ENCODE results near the gene RCAN2. TPM values are rescaled to one million over a fixed set of nuclear protein-coding genes. Genes with fewer than 3 reads are reported as not detected.

RCAN2 gene
- total and polyA plus RNA-seq, 10 donors: 2.4 to 15.7 (median 7.2) TPM

- TF ChIP-seq, protein P1, sequence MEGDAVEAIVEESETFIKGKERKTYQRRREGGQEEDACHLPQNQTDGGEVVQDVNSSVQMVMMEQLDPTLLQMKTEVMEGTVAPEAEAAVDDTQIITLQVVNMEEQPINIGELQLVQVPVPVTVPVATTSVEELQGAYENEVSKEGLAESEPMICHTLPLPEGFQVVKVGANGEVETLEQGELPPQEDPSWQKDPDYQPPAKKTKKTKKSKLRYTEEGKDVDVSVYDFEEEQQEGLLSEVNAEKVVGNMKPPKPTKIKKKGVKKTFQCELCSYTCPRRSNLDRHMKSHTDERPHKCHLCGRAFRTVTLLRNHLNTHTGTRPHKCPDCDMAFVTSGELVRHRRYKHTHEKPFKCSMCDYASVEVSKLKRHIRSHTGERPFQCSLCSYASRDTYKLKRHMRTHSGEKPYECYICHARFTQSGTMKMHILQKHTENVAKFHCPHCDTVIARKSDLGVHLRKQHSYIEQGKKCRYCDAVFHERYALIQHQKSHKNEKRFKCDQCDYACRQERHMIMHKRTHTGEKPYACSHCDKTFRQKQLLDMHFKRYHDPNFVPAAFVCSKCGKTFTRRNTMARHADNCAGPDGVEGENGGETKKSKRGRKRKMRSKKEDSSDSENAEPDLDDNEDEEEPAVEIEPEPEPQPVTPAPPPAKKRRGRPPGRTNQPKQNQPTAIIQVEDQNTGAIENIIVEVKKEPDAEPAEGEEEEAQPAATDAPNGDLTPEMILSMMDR (IDR thresholded peaks at IDR 0.05 in 8 of 11, conservative IDR thresholded peaks at IDR 0.05 in 3 of 11): no peak
- TF ChIP-seq POLR2AphosphoS5 (IDR thresholded peaks at IDR 0.05) (no peak), POLR2A (IDR thresholded peaks at IDR 0.05) (no peak)
- H3K36me3 ChIP-seq: no peaks in the 10 kb centered on the region
- intact Hi-C loops (cut with DNase I; ENCODE audit: low total_unique reads): no loop called here
- no peaks in the 10 kb centered on the region for H3K9me3 ChIP-seq
- no peak overlapping the region for H3K27ac ChIP-seq
- WGBS, 5 donors: 90 to 98% (median 93%) methylated on average over 2 of the region's 2 CpGs
- H3K27me3 ChIP-seq (replicated peaks in 1 of 7): no peaks in the 10 kb centered on the region
- H3K4me1 ChIP-seq: peaks cover 0 to 8% (median 2%) of the 10 kb centered on the region in 6 donors
- H3K4me3 ChIP-seq: no peak overlapping the region
- DNase-seq: no peak
These were observed 166.5 kb downstream of the RCAN2 start for GRCh38 chr6:46324706-46325105.

- H3K4me1 ChIP-seq: peaks cover 0 to 8% (median 2%) of the 10 kb centered on the region in 6 donors
- no peak for TF ChIP-seq POLR2AphosphoS5 (IDR thresholded peaks at IDR 0.05)
- TF ChIP-seq, protein P1 (IDR thresholded peaks at IDR 0.05 in 8 of 11, conservative IDR thresholded peaks at IDR 0.05 in 3 of 11): no peak
- TF ChIP-seq POLR2A (IDR thresholded peaks at IDR 0.05): no peak
- no peak for DNase-seq
- WGBS, 5 donors: 90 to 95% (median 94%) methylated on average over 3 of the region's 3 CpGs
- no peak overlapping the region for H3K27ac ChIP-seq
- H3K36me3 ChIP-seq: no peaks in the 10 kb centered on the region
- H3K4me3 ChIP-seq: no peak overlapping the region
- intact Hi-C loops (cut with DNase I; ENCODE audit: low total_unique reads): no loop called here
- H3K27me3 ChIP-seq (replicated peaks in 1 of 7): no peaks in the 10 kb centered on the region
- no peaks in the 10 kb centered on the region for H3K9me3 ChIP-seq
These were observed 167.2 kb downstream of the RCAN2 start for GRCh38 chr6:46323966-46324622.

DNA sequence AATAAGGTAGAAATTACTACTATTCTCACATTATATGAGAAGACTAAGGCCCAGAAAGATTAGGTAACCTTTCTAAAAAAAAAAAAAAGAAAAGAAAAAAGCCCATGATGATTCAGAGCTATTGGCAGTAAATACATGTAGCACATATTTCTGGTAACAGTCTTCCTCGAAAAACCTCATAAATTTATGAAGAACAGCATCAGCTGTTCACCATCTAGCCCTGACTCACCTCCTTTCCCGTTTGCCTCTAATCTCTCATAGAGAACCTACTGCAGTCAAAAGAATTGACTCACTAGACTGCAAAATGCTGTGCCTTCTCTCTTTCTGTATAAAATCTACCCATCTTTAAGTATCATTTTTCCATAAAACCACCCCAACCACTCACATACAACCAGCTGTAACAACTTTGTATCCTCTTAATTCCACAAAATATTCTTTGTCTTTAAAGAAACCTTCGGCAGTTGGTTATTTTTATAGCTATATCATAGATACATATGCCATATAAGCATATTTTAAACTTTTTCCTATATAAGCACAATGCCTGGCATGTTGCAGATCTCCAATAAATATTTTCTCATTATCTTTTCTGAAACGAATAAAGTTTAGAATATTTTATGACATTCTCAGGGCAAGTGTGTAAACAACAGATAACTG is 167.8 kb downstream of the RCAN2 start:
- Histone ChIP-seq H3K4me3 (no peak overlapping the region), H3K27me3 (replicated peaks in 1 of 7) (no peaks in the 10 kb centered on the region), H3K27ac (no peak overlapping the region), H3K9me3 (no peaks in the 10 kb centered on the region), H3K4me1 (peaks cover 0 to 8% (median 2%) of the 10 kb centered on the region in 6 donors), H3K36me3 (no peaks in the 10 kb centered on the region)
- WGBS, 5 donors: 57 to 65% (median 59%) methylated on average over 4 of the region's 4 CpGs
- TF ChIP-seq, protein P1 (IDR thresholded peaks at IDR 0.05 in 8 of 11, conservative IDR thresholded peaks at IDR 0.05 in 3 of 11): no peak
- TF ChIP-seq POLR2A (IDR thresholded peaks at IDR 0.05) (no peak), POLR2AphosphoS5 (IDR thresholded peaks at IDR 0.05) (no peak)
- DNase-seq: no peak
- intact Hi-C loops (cut with DNase I; ENCODE audit: low total_unique reads): no loop called here

DNA sequence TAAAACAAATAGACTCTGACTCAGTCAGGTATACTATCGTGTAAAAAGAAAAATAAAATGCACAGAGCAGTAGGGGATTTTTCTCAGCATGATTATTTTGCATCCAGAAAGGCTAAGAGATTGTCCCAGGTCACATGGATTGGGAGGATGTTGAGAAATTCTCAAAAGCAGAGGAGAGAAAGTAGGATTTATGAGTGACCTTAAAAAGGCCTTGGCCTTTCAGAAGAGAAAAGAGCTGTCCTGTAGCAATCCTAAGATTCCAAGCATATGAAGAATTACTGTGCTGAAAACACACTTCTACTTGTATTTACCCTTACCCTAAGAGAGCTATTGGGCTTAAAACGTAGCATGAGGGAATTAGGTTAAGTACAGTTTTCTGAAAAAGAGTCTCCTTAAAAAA is 170.7 kb downstream of the RCAN2 start:
- WGBS, 5 donors: 64 to 79% (median 75%) methylated on average over 2 of the region's 2 CpGs
- no peak overlapping the region for H3K27ac ChIP-seq

More for the DNA sequence above, 170.7 kb downstream of the RCAN2 start:
- H3K36me3 ChIP-seq: no peaks in the 10 kb centered on the region
- no peaks in the 10 kb centered on the region for H3K27me3 ChIP-seq (replicated peaks in 1 of 7)
- intact Hi-C loops (cut with DNase I; ENCODE audit: low total_unique reads): no loop called here
- no peak overlapping the region for H3K4me3 ChIP-seq
- no peaks in the 10 kb centered on the region for H3K9me3 ChIP-seq
- TF ChIP-seq POLR2A (IDR thresholded peaks at IDR 0.05): no peak
- DNase-seq: no peak
- H3K4me1 ChIP-seq: peaks cover 0 to 1% (median 0%) of the 10 kb centered on the region in 6 donors
